CD8-positive, alpha-beta memory T cell (primary cell): ENCODE data around the gene KAT5. TPM values are rescaled to one million over a fixed set of nuclear protein-coding genes. Genes with fewer than 3 reads are reported as not detected.
"Not testable (repeated sequence)": the region's sequence is repeated elsewhere in the genome, so short reads cannot be mapped to it uniquely, and the experiment has no call there.

ENCODE experiments used
- CTCF ChIA-PET: fragments of 350-600 bp; sonication (Branson Sonifier 250); formaldehyde crosslinking; loops from one replicate; lab custom pipeline; 2021; ENCODE audit warnings: antibody characterized with exemption; lab: Charles Lee
- POLR2A ChIA-PET: fragments of 350-600 bp; sonication (Branson Sonifier 250); formaldehyde crosslinking; loops from one replicate; lab custom pipeline; 2021; ENCODE audit warnings: antibody characterized with exemption; lab: Charles Lee
- DNase-seq, 5 donors: peaks; one replicate each; pipeline versions ENCODE4 v3.0.0 to v3.0.0-alpha.2; 2020 to 2022; ENCODE audit warnings: mixed read lengths in 1 of 5
- H3K27ac ChIP-seq: one replicate; pipeline ENCODE4 v1.7.0; 2013; ENCODE audit warnings: low read depth, mild to moderate bottlenecking, low read length, moderate library complexity
- H3K27me3 ChIP-seq: 2 replicates; pipeline ENCODE4 v1.7.0; 2013; ENCODE audit warnings: low read length, mild to moderate bottlenecking; ENCODE audit not compliant: insufficient read depth, poor library complexity, severe bottlenecking
- H3K36me3 ChIP-seq: 2 replicates; pipeline ENCODE4 v1.7.0; 2013; ENCODE audit warnings: mild to moderate bottlenecking, low read length, moderate library complexity; ENCODE audit not compliant: insufficient read depth
- H3K4me1 ChIP-seq: 2 replicates; pipeline ENCODE4 v1.7.0; 2013; ENCODE audit warnings: mild to moderate bottlenecking, low read length, moderate library complexity; ENCODE audit not compliant: insufficient read depth
- H3K4me3 ChIP-seq: 2 replicates; pipeline ENCODE4 v1.7.0; 2013; ENCODE audit warnings: mild to moderate bottlenecking, low read length
- H3K9me3 ChIP-seq: 2 replicates; pipeline ENCODE4 v1.7.0; 2013; ENCODE audit warnings: mild to moderate bottlenecking, low read length
- H3K27ac Mint-ChIP-seq, 8 donors: one replicate each; pipeline ENCODE4 v1.8.0; 2020 to 2021; ENCODE audit warnings: mixed read lengths in 8 of 8, mild to moderate bottlenecking in 6 of 8, inconsistent platforms in 3 of 8, moderate library complexity in 3 of 8
- H3K27me3 Mint-ChIP-seq, 2 donors: one replicate each; pipeline ENCODE4 v1.8.0; 2020 to 2021; ENCODE audit warnings: mixed read lengths in 2 of 2, mild to moderate bottlenecking in 1 of 2, moderate library complexity in 1 of 2
- H3K36me3 Mint-ChIP-seq, 3 donors: one replicate each; pipeline ENCODE4 v1.8.0; 2020 to 2021; ENCODE audit warnings: mixed read lengths in 3 of 3, inconsistent platforms in 1 of 3, mild to moderate bottlenecking in 1 of 3
- H3K4me1 Mint-ChIP-seq, 3 donors: one replicate each; pipeline ENCODE4 v1.8.0; 2020 to 2021; ENCODE audit warnings: mixed read lengths in 3 of 3, inconsistent platforms in 1 of 3, mild to moderate bottlenecking in 1 of 3
- H3K4me3 Mint-ChIP-seq, 7 donors: one replicate each; pipeline ENCODE4 v1.8.0; 2020 to 2021; ENCODE audit warnings: mixed read lengths in 7 of 7, mild to moderate bottlenecking in 6 of 7, moderate library complexity in 4 of 7, inconsistent platforms in 2 of 7
- H3K9me3 Mint-ChIP-seq, 5 donors: one replicate each; pipeline ENCODE4 v1.8.0; 2020 to 2022; ENCODE audit warnings: mixed read lengths in 5 of 5, mild to moderate bottlenecking in 3 of 5, moderate library complexity in 2 of 5, inconsistent platforms in 1 of 5
- polyA plus RNA-seq: library from polyadenylated mRNA; unstranded; fragments of 300-500 nt; fragmentation: Illumina TruSeq; gene quantifications from one replicate; pipeline ENCODE4 v1.2.3, GENCODE V29; 2021
- total RNA-seq, 2 experiments: library from RNA; stranded (reverse); gene quantifications; one replicate each; pipeline ENCODE4 v1.2.3, GENCODE V29; 2021

The KAT5 gene
- total and polyA plus RNA-seq, 3 experiments from 2014 or later = 49.5 to 87.1 (median 79.9) TPM

DNA sequence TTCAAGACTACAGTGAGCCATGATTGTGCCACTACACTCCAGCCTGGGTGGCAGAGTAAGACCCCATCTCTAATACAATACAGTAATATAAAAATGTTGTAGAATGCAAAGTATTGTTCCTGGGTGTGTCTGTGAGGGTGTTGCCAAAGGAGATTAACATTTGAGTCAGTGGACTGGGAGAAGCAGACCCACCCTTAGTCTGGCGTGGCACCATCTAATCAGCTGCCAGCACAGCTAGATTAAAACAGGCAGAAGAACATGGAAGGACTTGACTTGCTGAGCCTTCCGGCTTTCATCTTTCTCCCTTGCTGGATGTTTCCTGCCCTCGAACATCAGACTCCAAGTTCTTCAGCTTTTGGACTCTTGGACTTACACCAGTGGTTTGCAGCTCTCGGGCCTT, 23.1 kb downstream of the KAT5 start:
- peaks cover 18 to 50% of the 10 kb centered on the region in 2 donors for H3K27me3 Mint-ChIP-seq
- H3K9me3 Mint-ChIP-seq, H3K4me3 Mint-ChIP-seq, H3K27ac ChIP-seq, H3K27me3 ChIP-seq, H3K4me1 Mint-ChIP-seq, H3K9me3 ChIP-seq, POLR2A ChIA-PET, H3K4me1 ChIP-seq, H3K4me3 ChIP-seq, H3K36me3 ChIP-seq, H3K36me3 Mint-ChIP-seq, DNase-seq: not testable (repeated sequence)
- H3K27ac Mint-ChIP-seq = peak overlapping the region in 1 of 8 donors; percentile 58
- CTCF ChIA-PET = interaction anchor here (1.3 kb wide), 1 partner anchor 45 kb away, joined by 5 read pairs; no protein-coding TSS in a partner anchor

DNA sequence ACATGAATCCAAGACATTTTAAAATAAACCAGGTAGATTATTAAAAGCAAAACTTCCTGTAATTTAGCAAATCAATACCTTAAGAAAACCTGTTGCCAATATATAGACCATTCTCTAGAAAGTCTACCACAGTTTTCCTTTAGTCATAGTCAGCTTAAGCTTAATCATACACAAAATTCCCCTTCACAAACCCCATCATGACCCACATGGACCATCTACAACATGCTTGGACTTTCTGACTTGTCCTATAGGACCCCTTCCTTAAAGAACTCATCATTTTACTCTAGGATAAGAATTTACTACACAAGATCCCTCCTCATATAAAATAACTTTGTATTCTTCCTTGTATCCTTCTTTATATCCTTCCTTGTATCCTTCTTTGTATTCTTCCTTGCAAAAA, 24.8 kb downstream of the KAT5 start:
- H3K4me3 ChIP-seq = no peak overlapping the region
- Mint-ChIP-seq H3K9me3 (no peaks in the 10 kb centered on the region), H3K4me1 (no peaks in the 10 kb centered on the region), H3K4me3 (no peak overlapping the region), H3K27ac (no peak overlapping the region), H3K27me3 (peaks cover 26 to 51% of the 10 kb centered on the region in 2 donors), H3K36me3 (no peaks in the 10 kb centered on the region)
- peaks cover under 1% of the 10 kb centered on the region for H3K27me3 ChIP-seq
- H3K27ac ChIP-seq = no peak overlapping the region
- no peak for DNase-seq
- H3K36me3 ChIP-seq = no peaks in the 10 kb centered on the region
- CTCF ChIA-PET = interaction anchor here (1.2 kb wide), 1 partner anchor 8 kb away, joined by 3 read pairs; no protein-coding TSS in a partner anchor
- no peaks in the 10 kb centered on the region for H3K4me1 ChIP-seq
- H3K9me3 ChIP-seq = no peaks in the 10 kb centered on the region
- POLR2A ChIA-PET = no interaction called here

GRCh38 chr11:65739022-65739421, 27.0 kb downstream of the KAT5 start:
- no peaks in the 10 kb centered on the region for H3K9me3 ChIP-seq
- no peak for DNase-seq
- CTCF ChIA-PET = interaction anchor here (1.7 to 1.8 kb wide), 2 partner anchors 11 to 41 kb away, joined by 5 to 8 read pairs; no protein-coding TSS in a partner anchor
- no peaks in the 10 kb centered on the region for H3K9me3 Mint-ChIP-seq
- no peak overlapping the region for H3K27ac Mint-ChIP-seq
- H3K4me1 Mint-ChIP-seq = no peaks in the 10 kb centered on the region
- H3K4me3 Mint-ChIP-seq = no peak overlapping the region
- no peaks in the 10 kb centered on the region for H3K36me3 Mint-ChIP-seq
- no peaks in the 10 kb centered on the region for H3K36me3 ChIP-seq
- no peak overlapping the region for H3K27ac ChIP-seq
- H3K4me1 ChIP-seq = no peaks in the 10 kb centered on the region
- POLR2A ChIA-PET = no interaction called here
- H3K27me3 ChIP-seq = no peaks in the 10 kb centered on the region
- H3K27me3 Mint-ChIP-seq = peaks cover 21 to 44% of the 10 kb centered on the region in 2 donors
- H3K4me3 ChIP-seq = no peak overlapping the region

- no peaks in the 10 kb centered on the region for H3K36me3 Mint-ChIP-seq
- DNase-seq = no peak
- no peaks in the 10 kb centered on the region for H3K4me1 Mint-ChIP-seq
- H3K4me3 Mint-ChIP-seq = no peak overlapping the region
- peak overlapping the region in 1 of 8 donors; percentile 52 for H3K27ac Mint-ChIP-seq
- H3K9me3 ChIP-seq = no peaks in the 10 kb centered on the region
- no peak overlapping the region for H3K27ac ChIP-seq
- H3K36me3 ChIP-seq = no peaks in the 10 kb centered on the region
- no peak overlapping the region for H3K4me3 ChIP-seq
- H3K9me3 Mint-ChIP-seq = no peaks in the 10 kb centered on the region
- ChIA-PET CTCF (interaction anchor here (1.4 kb wide), 1 partner anchor 46 kb away, joined by 3 read pairs; no protein-coding TSS in a partner anchor), POLR2A (interaction anchor here (0.5 kb wide), 1 partner anchor 1080 kb away, joined by 3 read pairs; no protein-coding TSS in a partner anchor)
- H3K4me1 ChIP-seq = no peaks in the 10 kb centered on the region
- no peaks in the 10 kb centered on the region for H3K27me3 ChIP-seq
- H3K27me3 Mint-ChIP-seq = peaks cover 23 to 43% of the 10 kb centered on the region in 2 donors
Observed at GRCh38 chr11:65741185-65741584, 29.1 kb downstream of the KAT5 start.

DNA sequence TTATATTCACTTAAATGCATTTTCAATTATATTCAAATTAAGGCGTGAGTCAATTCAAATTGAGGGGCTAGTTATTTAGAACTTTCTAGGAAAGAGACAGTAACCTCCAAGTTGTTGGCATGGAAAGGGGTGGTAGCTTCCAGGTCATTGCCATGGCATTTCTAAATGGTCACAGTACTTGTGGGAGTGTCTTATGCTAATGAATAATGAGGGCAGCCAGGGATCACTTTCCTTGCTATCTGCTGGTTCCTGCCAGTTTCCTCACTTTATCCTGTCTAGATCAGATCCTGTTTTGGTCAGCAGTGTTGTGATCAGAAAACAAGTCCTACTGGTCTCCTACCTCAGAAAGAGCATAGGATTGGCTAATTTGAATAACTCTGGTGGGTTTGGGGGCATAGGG, 30.3 kb downstream of the KAT5 start:
- H3K4me3 Mint-ChIP-seq = no peak overlapping the region
- no peaks in the 10 kb centered on the region for H3K9me3 Mint-ChIP-seq
- H3K4me1 Mint-ChIP-seq = no peaks in the 10 kb centered on the region
- no peak overlapping the region for H3K27ac ChIP-seq
- ChIA-PET CTCF (no interaction called here), POLR2A (no interaction called here)
- no peak overlapping the region for H3K27ac Mint-ChIP-seq
- no peaks in the 10 kb centered on the region for H3K36me3 ChIP-seq
- H3K4me1 ChIP-seq = no peaks in the 10 kb centered on the region
- peaks cover 21 to 41% of the 10 kb centered on the region in 2 donors for H3K27me3 Mint-ChIP-seq
- no peaks in the 10 kb centered on the region for H3K9me3 ChIP-seq
- no peaks in the 10 kb centered on the region for H3K27me3 ChIP-seq
- no peaks in the 10 kb centered on the region for H3K36me3 Mint-ChIP-seq
- no peak for DNase-seq
- H3K4me3 ChIP-seq = no peak overlapping the region

DNA sequence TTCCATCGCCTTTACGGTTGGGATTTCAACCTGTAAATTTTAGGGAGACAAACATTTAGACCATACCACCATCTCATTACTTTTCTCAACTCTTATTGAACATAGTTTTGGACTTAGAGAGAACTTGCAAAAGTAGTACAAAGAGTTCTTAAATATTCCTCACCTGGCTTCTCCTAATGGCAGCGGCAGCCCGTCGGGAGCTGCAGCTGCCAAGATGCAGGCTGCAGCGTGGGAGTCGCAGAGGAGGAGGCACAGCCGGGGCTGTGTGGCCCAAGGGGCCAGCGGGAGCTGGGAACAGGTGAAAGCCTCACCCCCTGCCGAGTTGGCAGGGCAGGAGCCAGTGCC, 31.6 kb downstream of the KAT5 start:
- no peak for DNase-seq
- no peaks in the 10 kb centered on the region for H3K27me3 ChIP-seq
- ChIA-PET CTCF (no interaction called here), POLR2A (interaction anchor here (0.7 kb wide), 1 partner anchor 185 kb away, joined by 11 read pairs; the partner anchor contains the start of gene LTBP3)
- Mint-ChIP-seq H3K27me3 (peaks cover 18 to 29% of the 10 kb centered on the region in 2 donors), H3K27ac (no peak overlapping the region), H3K9me3 (no peaks in the 10 kb centered on the region), H3K4me3 (no peak overlapping the region), H3K36me3 (no peaks in the 10 kb centered on the region), H3K4me1 (no peaks in the 10 kb centered on the region)
- no peak overlapping the region for H3K4me3 ChIP-seq
- H3K4me1 ChIP-seq = no peaks in the 10 kb centered on the region
- no peaks in the 10 kb centered on the region for H3K36me3 ChIP-seq
- H3K27ac ChIP-seq = no peak overlapping the region
- no peaks in the 10 kb centered on the region for H3K9me3 ChIP-seq

DNA sequence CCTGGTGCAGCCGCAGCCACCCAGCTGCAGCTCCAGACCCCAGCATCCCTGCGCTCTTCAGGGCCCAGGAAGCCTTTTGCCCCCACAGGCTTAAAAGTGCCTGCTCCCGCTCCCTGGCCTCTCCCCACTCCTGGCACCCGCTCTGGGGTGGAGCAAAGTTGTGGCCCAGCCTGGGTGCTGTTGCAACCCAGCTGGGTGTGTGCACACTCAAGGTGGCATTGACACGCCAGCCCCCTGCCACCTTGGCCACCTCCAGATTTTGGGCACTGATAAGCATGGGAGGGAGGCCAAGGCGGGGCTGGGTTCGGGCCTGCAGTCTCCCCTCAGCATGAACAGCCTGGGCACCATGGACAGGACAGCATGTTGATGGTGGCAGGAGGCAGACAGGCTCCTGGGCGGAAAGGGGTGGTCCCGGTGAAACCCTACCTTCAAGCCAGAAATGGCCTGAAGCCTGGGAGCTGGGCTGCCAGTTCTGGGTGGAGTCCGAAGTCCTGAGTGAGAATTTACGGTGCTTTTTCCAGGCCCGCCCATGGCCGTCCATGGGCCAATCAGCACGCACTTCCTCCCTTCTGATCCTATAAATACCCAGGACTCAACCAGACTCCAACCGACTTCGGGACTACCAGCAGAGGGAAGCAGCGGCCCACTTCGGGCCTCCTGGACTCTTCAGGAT, 32.1 kb downstream of the KAT5 start:
- POLR2A ChIA-PET = no interaction called here
- Histone ChIP-seq H3K36me3 (no peaks in the 10 kb centered on the region), H3K27me3 (no peaks in the 10 kb centered on the region), H3K4me1 (no peaks in the 10 kb centered on the region), H3K9me3 (no peaks in the 10 kb centered on the region), H3K4me3 (no peak overlapping the region), H3K27ac (no peak overlapping the region)
- Mint-ChIP-seq H3K27me3 (peaks cover 19 to 33% of the 10 kb centered on the region in 2 donors), H3K4me3 (no peak overlapping the region), H3K9me3 (no peaks in the 10 kb centered on the region), H3K4me1 (no peaks in the 10 kb centered on the region), H3K27ac (no peak overlapping the region), H3K36me3 (no peaks in the 10 kb centered on the region)
- no peak for DNase-seq
- CTCF ChIA-PET = interaction anchor here (0.9 kb wide), 1 partner anchor 8 kb away, joined by 3 read pairs; no protein-coding TSS in a partner anchor

DNA sequence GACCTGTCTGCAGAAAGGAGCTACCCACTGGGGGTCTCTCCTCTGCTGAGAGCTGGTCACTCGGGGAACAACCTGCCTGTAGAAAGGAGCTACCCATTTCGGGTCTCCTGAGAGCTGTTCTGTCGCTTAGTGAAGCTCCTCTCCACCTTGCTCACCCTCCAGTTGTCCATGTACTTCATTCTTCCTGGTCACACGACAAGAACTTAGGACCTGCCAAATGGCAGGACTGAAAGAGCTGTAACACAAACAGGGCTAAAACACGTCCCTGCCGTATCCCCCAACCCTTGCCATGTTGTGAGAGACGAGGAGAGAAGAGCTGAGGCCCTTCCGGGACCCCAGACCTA, 32.6 kb downstream of the KAT5 start:
- Mint-ChIP-seq H3K4me3 (no peak overlapping the region), H3K27me3 (peaks cover 22 to 37% of the 10 kb centered on the region in 2 donors), H3K36me3 (no peaks in the 10 kb centered on the region), H3K27ac (no peak overlapping the region), H3K9me3 (no peaks in the 10 kb centered on the region), H3K4me1 (no peaks in the 10 kb centered on the region)
- no peak overlapping the region for H3K4me3 ChIP-seq
- no peaks in the 10 kb centered on the region for H3K4me1 ChIP-seq
- CTCF ChIA-PET = interaction anchor here (0.9 kb wide), 1 partner anchor 8 kb away, joined by 3 read pairs; no protein-coding TSS in a partner anchor
- H3K27ac ChIP-seq = no peak overlapping the region
- no peaks in the 10 kb centered on the region for H3K36me3 ChIP-seq
- POLR2A ChIA-PET = no interaction called here
- no peak for DNase-seq
- no peaks in the 10 kb centered on the region for H3K9me3 ChIP-seq
- no peaks in the 10 kb centered on the region for H3K27me3 ChIP-seq
